Hepatocyte (in vitro differentiated cells): ENCODE data around the gene UBE2E1. TPM values are rescaled to one million over a fixed set of nuclear protein-coding genes. Genes with fewer than 3 reads are reported as not detected.

Source experiments
- DNase-seq: peaks from one replicate; pipeline ENCODE4 v3.0.0-alpha.2; 2016; ENCODE audit warnings: low spot score
- H2AFZ ChIP-seq: fragments of 200-600 bp; sonication (generic); 2 replicates; pipeline ENCODE4 v1.6.0; 2016; ENCODE audit warnings: antibody characterized with exemption, mild to moderate bottlenecking
- H3K27ac ChIP-seq: fragments of 200-600 bp; sonication (generic); 2 replicates; pipeline ENCODE4 v1.5.1; 2016; ENCODE audit warnings: mild to moderate bottlenecking
- H3K27me3 ChIP-seq: fragments of 200-600 bp; sonication (generic); 2 replicates; pipeline ENCODE4 v1.6.1; 2016
- H3K36me3 ChIP-seq: fragments of 200-600 bp; sonication (generic); replicated peaks from 2 replicates; pipeline ENCODE4 v1.5.1; 2016; ENCODE audit warnings: low read depth; ENCODE audit not compliant: insufficient read depth
- H3K4me1 ChIP-seq: fragments of 200-600 bp; sonication (generic); 2 replicates; pipeline ENCODE4 v1.5.1; 2016; ENCODE audit warnings: mild to moderate bottlenecking, moderate library complexity; ENCODE audit not compliant: insufficient read depth
- H3K4me2 ChIP-seq: fragments of 200-600 bp; sonication (generic); 2 replicates; pipeline ENCODE4 v1.6.0; 2016
- H3K4me3 ChIP-seq: fragments of 200-600 bp; sonication (generic); 2 replicates; pipeline ENCODE4 v1.5.1; 2016; ENCODE audit warnings: mild to moderate bottlenecking
- H3K79me2 ChIP-seq: fragments of 200-600 bp; sonication (generic); 2 replicates; pipeline ENCODE4 v1.6.0; 2017; ENCODE audit warnings: mild to moderate bottlenecking
- H3K9me2 ChIP-seq: fragments of 200-600 bp; sonication (generic); replicated peaks from 2 replicates; pipeline ENCODE4 v1.6.0; 2017; ENCODE audit warnings: mild to moderate bottlenecking; ENCODE audit not compliant: insufficient read depth
- H3K9me3 ChIP-seq: fragments of 200-600 bp; sonication (generic); 2 replicates; pipeline ENCODE4 v1.5.1; 2016; ENCODE audit warnings: low read depth, mild to moderate bottlenecking
- H4K20me1 ChIP-seq: fragments of 200-600 bp; sonication (generic); 2 replicates; pipeline ENCODE4 v1.6.0; 2016; ENCODE audit warnings: mild to moderate bottlenecking; ENCODE audit not compliant: insufficient read depth, poor library complexity, severe bottlenecking
- EZH2 ChIP-seq: fragments of 200-600 bp; sonication (generic); IDR thresholded peaks from 2 replicates; pipeline ENCODE4 v1.6.1; 2016; ENCODE audit warnings: antibody characterized with exemption, mild to moderate bottlenecking, borderline replicate concordance
- EZH2phosphoT487 ChIP-seq: fragments of 200-600 bp; sonication (generic); IDR thresholded peaks from one replicate; pipeline ENCODE4 v1.6.1; 2018; ENCODE audit warnings: antibody characterized with exemption, mild to moderate bottlenecking, low read depth, moderate library complexity; ENCODE audit not compliant: unreplicated experiment, severe bottlenecking
- WGBS: methylation state at CpG from one replicate; pipeline ENCODE4 v1.1.6; 2016; ENCODE audit warnings: low lambda C conversion rate; ENCODE audit errors: missing lambda C conversion rate; 5-methylcytosine and 5-hydroxymethylcytosine counted together
- polyA plus RNA-seq: library from polyadenylated mRNA; unstranded; fragments of >200 nt; fragmentation: Nextera tagmentation; extraction: Ambion mirVana; gene quantifications from 2 replicates; pipeline ENCODE4 v1.2.1, GENCODE V29; 2016
- total RNA-seq: library from RNA; depleted of rRNA; stranded (reverse); fragments of >200 nt; gene quantifications from 2 replicates; pipeline ENCODE4 v1.2.3, GENCODE V29; 2014
- TF ChIP-seq, protein P1 (sequence below): fragments of 200-600 bp; sonication (generic); IDR thresholded peaks from 2 replicates; pipeline ENCODE4 v1.5.1; 2016; ENCODE audit warnings: antibody characterized with exemption, mild to moderate bottlenecking; ENCODE audit not compliant: poor library complexity

The UBE2E1 gene
- total and polyA plus RNA-seq, 2 experiments from 2014 or later: 20.8 to 179 TPM

- H3K36me3 ChIP-seq: no peaks in the 10 kb centered on the region
- WGBS: 94% methylated on average over 7 of the region's 7 CpGs
Observed at GRCh38 chr3:23859839-23860382, 54.2 kb downstream of the UBE2E1 start.

GRCh38 chr3:23861689-23862088 lies 55.9 kb downstream of the UBE2E1 start:
- H3K27ac ChIP-seq: no peak overlapping the region
- H4K20me1 ChIP-seq: peaks cover 62% of the 10 kb centered on the region
- DNase-seq: no peak
- no peak overlapping the region for H2AFZ ChIP-seq
- no peak for TF ChIP-seq EZH2
- H3K9me2 ChIP-seq: no peaks in the 10 kb centered on the region
- H3K36me3 ChIP-seq: no peaks in the 10 kb centered on the region
- peaks cover 29% of the 10 kb centered on the region for H3K4me1 ChIP-seq
- H3K27me3 ChIP-seq: no peaks in the 10 kb centered on the region
- peaks cover 98% of the 10 kb centered on the region for H3K79me2 ChIP-seq
- H3K4me3 ChIP-seq: no peak overlapping the region
- no peaks in the 10 kb centered on the region for H3K9me3 ChIP-seq
- no peak overlapping the region for H3K4me2 ChIP-seq
- WGBS: 95% methylated on average over 9 of the region's 9 CpGs

More at GRCh38 chr3:23859839-23860382, 54.2 kb downstream of the UBE2E1 start:
- H3K27ac ChIP-seq: no peak overlapping the region
- H3K4me3 ChIP-seq: no peak overlapping the region
- peaks cover 11% of the 10 kb centered on the region for H3K4me1 ChIP-seq
- no peak overlapping the region for H3K4me2 ChIP-seq
- H2AFZ ChIP-seq: no peak overlapping the region
- TF ChIP-seq, protein P1, sequence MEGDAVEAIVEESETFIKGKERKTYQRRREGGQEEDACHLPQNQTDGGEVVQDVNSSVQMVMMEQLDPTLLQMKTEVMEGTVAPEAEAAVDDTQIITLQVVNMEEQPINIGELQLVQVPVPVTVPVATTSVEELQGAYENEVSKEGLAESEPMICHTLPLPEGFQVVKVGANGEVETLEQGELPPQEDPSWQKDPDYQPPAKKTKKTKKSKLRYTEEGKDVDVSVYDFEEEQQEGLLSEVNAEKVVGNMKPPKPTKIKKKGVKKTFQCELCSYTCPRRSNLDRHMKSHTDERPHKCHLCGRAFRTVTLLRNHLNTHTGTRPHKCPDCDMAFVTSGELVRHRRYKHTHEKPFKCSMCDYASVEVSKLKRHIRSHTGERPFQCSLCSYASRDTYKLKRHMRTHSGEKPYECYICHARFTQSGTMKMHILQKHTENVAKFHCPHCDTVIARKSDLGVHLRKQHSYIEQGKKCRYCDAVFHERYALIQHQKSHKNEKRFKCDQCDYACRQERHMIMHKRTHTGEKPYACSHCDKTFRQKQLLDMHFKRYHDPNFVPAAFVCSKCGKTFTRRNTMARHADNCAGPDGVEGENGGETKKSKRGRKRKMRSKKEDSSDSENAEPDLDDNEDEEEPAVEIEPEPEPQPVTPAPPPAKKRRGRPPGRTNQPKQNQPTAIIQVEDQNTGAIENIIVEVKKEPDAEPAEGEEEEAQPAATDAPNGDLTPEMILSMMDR: no peak
- no peak for TF ChIP-seq EZH2phosphoT487
- no peak for TF ChIP-seq EZH2
- H3K9me3 ChIP-seq: no peaks in the 10 kb centered on the region
- H3K79me2 ChIP-seq: peaks cover 100% of the 10 kb centered on the region
- H3K27me3 ChIP-seq: no peaks in the 10 kb centered on the region
- no peak for DNase-seq
- no peaks in the 10 kb centered on the region for H3K9me2 ChIP-seq
- H4K20me1 ChIP-seq: peaks cover 51% of the 10 kb centered on the region

GRCh38 chr3:23863060-23863459 lies 57.3 kb downstream of the UBE2E1 start:
- TF ChIP-seq, protein P1: no peak
- TF ChIP-seq EZH2 (no peak), EZH2phosphoT487 (no peak)
- Histone ChIP-seq H4K20me1 (peaks cover 51% of the 10 kb centered on the region), H3K79me2 (peaks cover 94% of the 10 kb centered on the region), H3K27ac (no peak overlapping the region), H3K9me2 (no peaks in the 10 kb centered on the region), H2AFZ (no peak overlapping the region), H3K27me3 (no peaks in the 10 kb centered on the region), H3K4me3 (no peak overlapping the region), H3K9me3 (no peaks in the 10 kb centered on the region), H3K36me3 (no peaks in the 10 kb centered on the region), H3K4me2 (no peak overlapping the region), H3K4me1 (peaks cover 21% of the 10 kb centered on the region)
- no peak for DNase-seq
- WGBS: 100% methylated on average over 1 of the region's 1 CpG

- DNase-seq: no peak
- Histone ChIP-seq H3K9me2 (no peaks in the 10 kb centered on the region), H2AFZ (no peak overlapping the region), H3K27ac (no peak overlapping the region), H4K20me1 (peaks cover 51% of the 10 kb centered on the region), H3K79me2 (peaks cover 94% of the 10 kb centered on the region), H3K9me3 (no peaks in the 10 kb centered on the region), H3K36me3 (no peaks in the 10 kb centered on the region), H3K4me1 (peaks cover 25% of the 10 kb centered on the region), H3K27me3 (no peaks in the 10 kb centered on the region), H3K4me3 (no peak overlapping the region), H3K4me2 (no peak overlapping the region)
- 100% methylated on average over 1 of the region's 1 CpG for WGBS
- TF ChIP-seq, protein P1: no peak
- TF ChIP-seq EZH2phosphoT487 (no peak), EZH2 (no peak)
Observed at GRCh38 chr3:23864931-23865330, 59.2 kb downstream of the UBE2E1 start.
